Activated CD4-positive, alpha-beta T cell treated with anti-CD3 and anti-CD28 coated beads for 48 hours (primary cell): ENCODE data around the gene FOXD2.

Source experiments
- DNase-seq: peaks from one replicate; pipeline ENCODE4 v3.0.0-alpha.2; 2020

Gene FOXD2

GRCh38 chr1:47469390-47469759, 31.5 kb downstream of the FOXD2 start:
- DNase-seq = no peak

- no peak for DNase-seq
Measured at GRCh38 chr1:47469910-47470309, 32.1 kb downstream of the FOXD2 start.

- DNase-seq = no peak
Measured at GRCh38 chr1:47471163-47471562, 33.3 kb downstream of the FOXD2 start.

- DNase-seq = no peak
Measured at GRCh38 chr1:47474278-47475193, 36.7 kb downstream of the FOXD2 start.

GRCh38 chr1:47477595-47478080, 39.8 kb downstream of the FOXD2 start:
- DNase-seq = no peak

GRCh38 chr1:47478090-47478489, 40.2 kb downstream of the FOXD2 start:
- DNase-seq = no peak

GRCh38 chr1:47479664-47480063, 41.8 kb downstream of the FOXD2 start:
- no peak for DNase-seq

- DNase-seq = no peak
Measured at GRCh38 chr1:47481936-47482335, 44.1 kb downstream of the FOXD2 start.

GRCh38 chr1:47482786-47483185, 44.9 kb downstream of the FOXD2 start:
- no peak for DNase-seq

- DNase-seq = no peak
Measured at GRCh38 chr1:47483651-47484050, 45.8 kb downstream of the FOXD2 start.

GRCh38 chr1:47485817-47486216, 48.0 kb downstream of the FOXD2 start:
- DNase-seq = no peak

GRCh38 chr1:47487332-47487731, 49.5 kb downstream of the FOXD2 start:
- no peak for DNase-seq

- DNase-seq = no peak
Measured at GRCh38 chr1:47487850-47488450, 50.1 kb downstream of the FOXD2 start.
